ENCODE results near the gene RHOV.

Gene RHOV, protein sequence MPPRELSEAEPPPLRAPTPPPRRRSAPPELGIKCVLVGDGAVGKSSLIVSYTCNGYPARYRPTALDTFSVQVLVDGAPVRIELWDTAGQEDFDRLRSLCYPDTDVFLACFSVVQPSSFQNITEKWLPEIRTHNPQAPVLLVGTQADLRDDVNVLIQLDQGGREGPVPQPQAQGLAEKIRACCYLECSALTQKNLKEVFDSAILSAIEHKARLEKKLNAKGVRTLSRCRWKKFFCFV

GRCh38 chr15:40873694-40874561 is at the start of gene RHOV:
Gene RHOV (minus strand): TSS chr15:40874234. CDS start chr15:40874139, 95 bp downstream.
- no peak for DNase-seq (ENCODE audit: low read depth)
- peak within 1 kb of the TSS; percentile 67 for H3K4me3 ChIP-seq (ENCODE audit: low read depth, low read length)
- peak; percentile 55 for TF ChIP-seq CTCF (IDR thresholded peaks at IDR 0.05; ENCODE audit: low read depth, low read length, missing control alignments)

DNA sequence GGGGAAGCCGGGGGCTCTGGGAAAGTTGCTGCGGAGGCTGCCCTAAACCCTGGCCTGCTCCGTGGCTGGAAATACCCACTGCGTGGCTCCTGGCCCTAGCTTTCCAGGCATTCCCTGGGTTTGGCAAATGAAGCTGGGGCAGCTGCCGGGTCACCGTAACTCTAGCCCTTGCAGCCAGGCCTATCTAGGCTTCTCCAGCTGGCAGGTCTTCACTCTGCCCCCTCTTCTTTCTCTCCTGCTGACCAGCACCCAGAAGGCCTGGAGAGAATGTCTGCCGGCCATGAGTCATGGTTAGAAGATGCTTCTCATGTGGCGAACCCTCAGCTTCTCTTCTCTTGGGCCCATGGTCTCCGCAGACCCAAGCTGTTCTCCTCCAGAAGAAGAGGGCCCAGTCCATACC is 49.5 kb upstream of the RHOV start:
- no peak for TF ChIP-seq CTCF (IDR thresholded peaks at IDR 0.05; ENCODE audit: low read depth, low read length, missing control alignments)
- no peak for DNase-seq (ENCODE audit: low read depth)
- no peak overlapping the region for H3K4me3 ChIP-seq (ENCODE audit: low read depth, low read length)

GRCh38 chr15:40922608-40923005 is 48.6 kb upstream of the RHOV start:
- DNase-seq (ENCODE audit: low read depth), result no peak
- no peak overlapping the region for H3K4me3 ChIP-seq (ENCODE audit: low read depth, low read length)
- no peak for TF ChIP-seq CTCF (IDR thresholded peaks at IDR 0.05; ENCODE audit: low read depth, low read length, missing control alignments)

GRCh38 chr15:40921949-40922607 is 48.0 kb upstream of the RHOV start:
- no peak overlapping the region for H3K4me3 ChIP-seq (ENCODE audit: low read depth, low read length)
- no peak for DNase-seq (ENCODE audit: low read depth)
- no peak for TF ChIP-seq CTCF (IDR thresholded peaks at IDR 0.05; ENCODE audit: low read depth, low read length, missing control alignments)

DNA sequence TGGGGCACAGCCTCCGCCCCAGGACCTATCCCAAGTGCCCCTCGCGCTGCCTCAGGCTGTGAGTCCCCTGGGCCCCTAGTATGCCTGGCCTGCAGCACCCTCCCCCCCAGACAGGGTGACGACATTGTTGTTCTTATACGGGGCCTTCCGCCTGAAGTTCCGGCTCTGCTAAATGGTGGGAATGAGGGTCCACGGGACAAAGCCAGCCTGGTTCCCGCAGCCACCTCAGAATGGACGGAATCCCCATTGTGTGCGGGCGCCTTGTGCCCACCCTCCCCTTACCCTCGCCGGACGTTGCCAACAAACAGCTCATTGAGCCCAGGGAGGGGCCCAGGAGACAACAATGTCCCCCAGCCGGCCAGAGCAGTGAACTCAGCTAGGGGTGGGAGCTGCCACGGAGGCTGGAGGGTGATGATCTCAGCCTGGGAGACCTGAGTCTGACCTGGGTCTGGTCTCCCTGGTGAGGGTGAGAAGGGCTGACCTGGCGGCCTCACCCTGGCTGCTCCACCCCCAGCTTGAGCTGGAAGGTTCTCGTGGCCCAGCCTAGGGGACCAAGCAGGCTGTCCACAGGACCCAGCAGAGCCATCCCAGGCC is 44.9 kb upstream of the RHOV start:
- DNase-seq (ENCODE audit: low read depth), result no peak
- TF ChIP-seq CTCF (IDR thresholded peaks at IDR 0.05; ENCODE audit: low read depth, low read length, missing control alignments), result no peak
- no peak overlapping the region for H3K4me3 ChIP-seq (ENCODE audit: low read depth, low read length)

- TF ChIP-seq CTCF (IDR thresholded peaks at IDR 0.05; ENCODE audit: low read depth, low read length, missing control alignments), result no peak
- DNase-seq (ENCODE audit: low read depth), result no peak
- no peak overlapping the region for H3K4me3 ChIP-seq (ENCODE audit: low read depth, low read length)
Observed at GRCh38 chr15:40918146-40918798, 44.2 kb upstream of the RHOV start.
